Peyer's patch (tissue), 4 donors: Measurements from ENCODE around the gene DDX41.

ENCODE experiments used
- POLR2A ChIP-seq, 2 donors: fragments of 450-650 bp; IDR thresholded peaks; one replicate each; pipeline ENCODE4 v1.5.1; 2017; ENCODE audit warnings: antibody characterized with exemption in 2 of 2, mild to moderate bottlenecking in 2 of 2, moderate library complexity in 2 of 2
- TF ChIP-seq, protein P1 (sequence below), 6 experiments: fragments of 450-650 bp in 4 of 6; fragments of 200-600 bp in 2 of 6; sonication (generic) in 1 of 6; IDR thresholded peaks; one replicate each; pipeline ENCODE4 v1.5.1; 2017 to 2019; ENCODE audit warnings: antibody characterized with exemption in 6 of 6, mild to moderate bottlenecking in 3 of 6, moderate library complexity in 1 of 6

DNA sequence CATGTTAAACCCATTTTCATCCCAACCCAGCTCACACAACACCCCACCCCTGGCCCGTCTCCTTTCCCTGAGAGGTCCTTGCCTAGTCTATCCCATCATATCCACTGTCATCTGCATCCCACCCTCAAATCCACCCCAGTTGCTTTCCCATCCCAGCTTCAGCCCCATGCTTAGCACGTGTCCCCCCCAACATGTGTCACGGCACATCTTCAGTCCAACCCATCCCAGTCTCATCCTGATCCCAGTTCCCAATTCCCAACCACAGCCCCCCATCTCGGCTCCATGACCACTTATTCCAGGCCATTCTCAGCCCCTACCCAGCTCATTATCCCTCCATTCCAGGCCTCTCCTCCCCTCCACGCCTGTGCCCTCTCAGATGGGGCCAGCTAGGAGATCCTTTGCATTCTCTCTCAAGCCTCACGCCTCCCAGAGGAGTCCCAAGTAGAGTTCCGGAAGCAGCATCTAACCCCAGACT lies 42.7 kb downstream of the DDX41 start:
- TF ChIP-seq, protein P1, sequence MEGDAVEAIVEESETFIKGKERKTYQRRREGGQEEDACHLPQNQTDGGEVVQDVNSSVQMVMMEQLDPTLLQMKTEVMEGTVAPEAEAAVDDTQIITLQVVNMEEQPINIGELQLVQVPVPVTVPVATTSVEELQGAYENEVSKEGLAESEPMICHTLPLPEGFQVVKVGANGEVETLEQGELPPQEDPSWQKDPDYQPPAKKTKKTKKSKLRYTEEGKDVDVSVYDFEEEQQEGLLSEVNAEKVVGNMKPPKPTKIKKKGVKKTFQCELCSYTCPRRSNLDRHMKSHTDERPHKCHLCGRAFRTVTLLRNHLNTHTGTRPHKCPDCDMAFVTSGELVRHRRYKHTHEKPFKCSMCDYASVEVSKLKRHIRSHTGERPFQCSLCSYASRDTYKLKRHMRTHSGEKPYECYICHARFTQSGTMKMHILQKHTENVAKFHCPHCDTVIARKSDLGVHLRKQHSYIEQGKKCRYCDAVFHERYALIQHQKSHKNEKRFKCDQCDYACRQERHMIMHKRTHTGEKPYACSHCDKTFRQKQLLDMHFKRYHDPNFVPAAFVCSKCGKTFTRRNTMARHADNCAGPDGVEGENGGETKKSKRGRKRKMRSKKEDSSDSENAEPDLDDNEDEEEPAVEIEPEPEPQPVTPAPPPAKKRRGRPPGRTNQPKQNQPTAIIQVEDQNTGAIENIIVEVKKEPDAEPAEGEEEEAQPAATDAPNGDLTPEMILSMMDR (IDR thresholded peaks at IDR 0.05), result no peak
- TF ChIP-seq POLR2A (IDR thresholded peaks at IDR 0.05), result no peak
